Measurements from ENCODE around the gene CFAP161. TPM values are rescaled to one million over a fixed set of nuclear protein-coding genes. Genes with fewer than 3 reads are reported as not detected.

The CFAP161 gene
- polyA plus RNA-seq, 1 of the 3 experiments (the other 2 are of a cell fraction) = 0.03 TPM

GRCh38 chr15:81174792-81175327, 40.8 kb downstream of the CFAP161 start:
- Histone ChIP-seq H3K4me2 (no peak overlapping the region), H4K20me1 (ENCODE audit: insufficient read depth) (no peaks in the 10 kb centered on the region), H3K27ac (ENCODE audit: low read depth in 2 of 2, low read length in 1 of 2) (no peak overlapping the region), H2AFZ (ENCODE audit: low read depth) (no peak overlapping the region), H3K9ac (no peak overlapping the region), H3K4me1 (ENCODE audit: control insufficient read depth in 1 of 2, insufficient read depth in 2 of 2, low read depth in 1 of 2, low read length in 1 of 2) (no peaks in the 10 kb centered on the region), H3K79me2 (ENCODE audit: insufficient read depth) (no peaks in the 10 kb centered on the region), H3K27me3 (ENCODE audit: insufficient read depth) (no peaks in the 10 kb centered on the region), H3K36me3 (replicated peaks in 1 of 2; ENCODE audit: control insufficient read depth in 1 of 2, insufficient read depth in 2 of 2, low read length in 1 of 2) (no peaks in the 10 kb centered on the region), H3K4me3 (ENCODE audit: low read depth in 2 of 2, low read length in 1 of 2) (no peak overlapping the region), H3K9me2 (no peaks in the 10 kb centered on the region), H3K9me3 (no peaks in the 10 kb centered on the region), H3F3A (replicated peaks; ENCODE audit: insufficient read depth) (no peaks in the 10 kb centered on the region)
- POLR2A ChIA-PET = interaction anchor here (1.5 kb wide), 1 partner anchor 14 kb away, joined by 4 read pairs; no protein-coding TSS in a partner anchor
- 70% methylated on average over 1 of the region's 1 CpG for WGBS (ENCODE audit: low lambda C conversion rate)
- CTCF ChIA-PET = interaction anchor here (0.9 to 3.6 kb wide), 4 partner anchors 11 to 91 kb away, joined by 3 to 18 read pairs (median 5); no protein-coding TSS in a partner anchor
- DNase-seq = no peak
- no peak for TF ChIP-seq GATA2 (CRISPR knock-in tag; IDR thresholded peaks at IDR 0.05)
- no peak for TF ChIP-seq ELF1 (IDR thresholded peaks at IDR 0.05)
- no peak for TF ChIP-seq RXRA (IDR thresholded peaks at IDR 0.05; ENCODE audit: borderline replicate concordance, low read depth)
- no peak for TF ChIP-seq GABPA (IDR thresholded peaks at IDR 0.05; ENCODE audit: low read depth)
- TF ChIP-seq CTCF (IDR thresholded peaks at IDR 0.05) = no peak
- TF ChIP-seq MEF2A (IDR thresholded peaks at IDR 0.05; ENCODE audit: borderline replicate concordance, low read depth) = no peak
- no peak for TF ChIP-seq JUND (IDR thresholded peaks at IDR 0.05)
- no peak for TF ChIP-seq USF1 (IDR thresholded peaks at IDR 0.05; ENCODE audit: borderline replicate concordance, low read depth)
- no peak for TF ChIP-seq ZBTB33 (IDR thresholded peaks at IDR 0.05; ENCODE audit: borderline replicate concordance, low read depth)
- TF ChIP-seq FOXJ3 (CRISPR knock-in tag; IDR thresholded peaks at IDR 0.05) = no peak

GRCh38 chr15:81175496-81175895, 41.4 kb downstream of the CFAP161 start:
- WGBS (ENCODE audit: low lambda C conversion rate) = 14% methylated on average over 1 of the region's 1 CpG
- Histone ChIP-seq H3K4me2 (no peak overlapping the region), H3K36me3 (replicated peaks in 1 of 2; ENCODE audit: control insufficient read depth in 1 of 2, insufficient read depth in 2 of 2, low read length in 1 of 2) (no peaks in the 10 kb centered on the region), H3K9me3 (no peaks in the 10 kb centered on the region), H2AFZ (ENCODE audit: low read depth) (no peak overlapping the region), H3K4me1 (ENCODE audit: control insufficient read depth in 1 of 2, insufficient read depth in 2 of 2, low read depth in 1 of 2, low read length in 1 of 2) (no peaks in the 10 kb centered on the region), H3F3A (replicated peaks; ENCODE audit: insufficient read depth) (no peaks in the 10 kb centered on the region), H3K27ac (ENCODE audit: low read depth in 2 of 2, low read length in 1 of 2) (no peak overlapping the region), H3K27me3 (ENCODE audit: insufficient read depth) (no peaks in the 10 kb centered on the region), H4K20me1 (ENCODE audit: insufficient read depth) (no peaks in the 10 kb centered on the region), H3K9me2 (no peaks in the 10 kb centered on the region), H3K9ac (no peak overlapping the region), H3K79me2 (ENCODE audit: insufficient read depth) (no peaks in the 10 kb centered on the region), H3K4me3 (ENCODE audit: low read depth in 2 of 2, low read length in 1 of 2) (no peak overlapping the region)
- no peak for DNase-seq
- TF ChIP-seq TEAD4 (IDR thresholded peaks at IDR 0.05; ENCODE audit: borderline replicate concordance, insufficient read depth) = no peak
- no peak for TF ChIP-seq MAX (IDR thresholded peaks at IDR 0.05; ENCODE audit: low read depth)
- no peak for TF ChIP-seq ELF1 (IDR thresholded peaks at IDR 0.05)
- no peak for TF ChIP-seq FOXJ3 (CRISPR knock-in tag; IDR thresholded peaks at IDR 0.05)
- no peak for TF ChIP-seq RCOR1 (IDR thresholded peaks at IDR 0.05; ENCODE audit: low read length)
- no peak for TF ChIP-seq FOSL2 (IDR thresholded peaks at IDR 0.05; ENCODE audit: borderline replicate concordance, low read depth)
- no peak for TF ChIP-seq EZH2phosphoT487 (IDR thresholded peaks at IDR 0.05; ENCODE audit: borderline replicate concordance, low read depth)
- TF ChIP-seq NRF1 (IDR thresholded peaks at IDR 0.05; ENCODE audit: low read depth, low read length) = no peak
- no peak for TF ChIP-seq MXI1 (IDR thresholded peaks at IDR 0.05; ENCODE audit: low read depth, low read length)
- TF ChIP-seq JUND (IDR thresholded peaks at IDR 0.05) = no peak
- TF ChIP-seq ZBTB33 (IDR thresholded peaks at IDR 0.05; ENCODE audit: borderline replicate concordance, low read depth) = no peak
- TF ChIP-seq FOXM1 (IDR thresholded peaks at IDR 0.05; ENCODE audit: low read depth) = no peak
- ChIA-PET CTCF (interaction anchor here (1.2 to 3.6 kb wide), 3 partner anchors 15 to 91 kb away, joined by 4 to 18 read pairs (median 13); no protein-coding TSS in a partner anchor), POLR2A (no interaction called here)

Measured in SK-N-SH (cell line).